ENCODE results near the gene STRA8.
A peak's percentile ranks its signal among the peaks of the same experiment; 100 is the strongest.

The STRA8 gene

GRCh38 chr7:135239263-135239662 is 5.6 kb downstream of the STRA8 start:
- DNase-seq = peak; percentile 41

- DNase-seq = no peak
Measured at GRCh38 chr7:135240441-135240840, 6.8 kb downstream of the STRA8 start.

GRCh38 chr7:135242096-135242684 is 8.6 kb downstream of the STRA8 start:
- DNase-seq = no peak

GRCh38 chr7:135245226-135246190 is 11.9 kb downstream of the STRA8 start:
- no peak for DNase-seq

GRCh38 chr7:135246191-135246825 is 12.7 kb downstream of the STRA8 start:
- no peak for DNase-seq

GRCh38 chr7:135247746-135248471 is 14.3 kb downstream of the STRA8 start:
- no peak for DNase-seq

GRCh38 chr7:135248546-135248945 is 14.9 kb downstream of the STRA8 start:
- DNase-seq = no peak

- no peak for DNase-seq
Measured at GRCh38 chr7:135251496-135252391, 18.1 kb downstream of the STRA8 start.

- DNase-seq = peak; percentile 18
Measured at GRCh38 chr7:135253851-135254771, 20.5 kb downstream of the STRA8 start.

- peak; percentile 13 for DNase-seq
Measured at GRCh38 chr7:135257790-135258189, 24.2 kb downstream of the STRA8 start.

GRCh38 chr7:135258585-135258984 is 24.9 kb downstream of the STRA8 start:
- DNase-seq = no peak

GRCh38 chr7:135259702-135260101 is 26.1 kb downstream of the STRA8 start:
- no peak for DNase-seq

- DNase-seq = no peak
Measured at GRCh38 chr7:135260470-135260869, 26.8 kb downstream of the STRA8 start.

- DNase-seq = no peak
Measured at GRCh38 chr7:135260930-135261721, 27.5 kb downstream of the STRA8 start.

GRCh38 chr7:135262623-135263320 is 29.1 kb downstream of the STRA8 start:
- DNase-seq = no peak

GRCh38 chr7:135263321-135263970 is 29.8 kb downstream of the STRA8 start:
- DNase-seq = no peak

GRCh38 chr7:135265637-135266036 is 32.0 kb downstream of the STRA8 start:
- no peak for DNase-seq

- DNase-seq = no peak
Measured at GRCh38 chr7:135269921-135270320, 36.3 kb downstream of the STRA8 start.

Data from NCI-H69 (cell line).